ENCODE measurements around the gene MYOCD.

GRCh38 chr17:12622726-12623125 is 43.0 kb upstream of the MYOCD start:
- TF ChIP-seq, protein P1, sequence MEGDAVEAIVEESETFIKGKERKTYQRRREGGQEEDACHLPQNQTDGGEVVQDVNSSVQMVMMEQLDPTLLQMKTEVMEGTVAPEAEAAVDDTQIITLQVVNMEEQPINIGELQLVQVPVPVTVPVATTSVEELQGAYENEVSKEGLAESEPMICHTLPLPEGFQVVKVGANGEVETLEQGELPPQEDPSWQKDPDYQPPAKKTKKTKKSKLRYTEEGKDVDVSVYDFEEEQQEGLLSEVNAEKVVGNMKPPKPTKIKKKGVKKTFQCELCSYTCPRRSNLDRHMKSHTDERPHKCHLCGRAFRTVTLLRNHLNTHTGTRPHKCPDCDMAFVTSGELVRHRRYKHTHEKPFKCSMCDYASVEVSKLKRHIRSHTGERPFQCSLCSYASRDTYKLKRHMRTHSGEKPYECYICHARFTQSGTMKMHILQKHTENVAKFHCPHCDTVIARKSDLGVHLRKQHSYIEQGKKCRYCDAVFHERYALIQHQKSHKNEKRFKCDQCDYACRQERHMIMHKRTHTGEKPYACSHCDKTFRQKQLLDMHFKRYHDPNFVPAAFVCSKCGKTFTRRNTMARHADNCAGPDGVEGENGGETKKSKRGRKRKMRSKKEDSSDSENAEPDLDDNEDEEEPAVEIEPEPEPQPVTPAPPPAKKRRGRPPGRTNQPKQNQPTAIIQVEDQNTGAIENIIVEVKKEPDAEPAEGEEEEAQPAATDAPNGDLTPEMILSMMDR (IDR thresholded peaks at IDR 0.05) = no peak
- no peak for TF ChIP-seq EP300 (IDR thresholded peaks at IDR 0.05)

All from suprapubic skin (tissue), 3 donors.